NB4 (cell line): ENCODE measurements around the gene DMAP1.

Experiments used
- DNase-seq: peaks from one replicate; pipeline ENCODE4 v3.0.0; 2010; ENCODE audit warnings: low read depth
- H3K4me3 ChIP-seq: one replicate; pipeline ENCODE4 v1.5.1; 2011; ENCODE audit warnings: mild to moderate bottlenecking, low read depth, low read length, moderate library complexity
- MYC ChIP-seq: IDR thresholded peaks from 2 replicates; pipeline ENCODE4 v1.6.1; 2011; ENCODE audit warnings: low read depth, low read length
- POLR2A ChIP-seq: IDR thresholded peaks from 2 replicates; pipeline ENCODE4 v1.6.1; 2011; ENCODE audit warnings: mild to moderate bottlenecking; ENCODE audit not compliant: insufficient read length; ENCODE audit errors: extremely low read depth
- TF ChIP-seq, protein P1 (sequence below): IDR thresholded peaks from one replicate; pipeline ENCODE4 v1.5.1; 2012; ENCODE audit warnings: low read depth, low read length
- TF ChIP-seq, protein P2 (sequence below): IDR thresholded peaks from 2 replicates; pipeline ENCODE4 v1.6.1; 2011; ENCODE audit warnings: low read depth, low read length

Gene DMAP1

GRCh38 chr1:44262816-44263567 lies 49.7 kb downstream of the DMAP1 start:
- H3K4me3 ChIP-seq: no peak overlapping the region
- TF ChIP-seq, protein P1, sequence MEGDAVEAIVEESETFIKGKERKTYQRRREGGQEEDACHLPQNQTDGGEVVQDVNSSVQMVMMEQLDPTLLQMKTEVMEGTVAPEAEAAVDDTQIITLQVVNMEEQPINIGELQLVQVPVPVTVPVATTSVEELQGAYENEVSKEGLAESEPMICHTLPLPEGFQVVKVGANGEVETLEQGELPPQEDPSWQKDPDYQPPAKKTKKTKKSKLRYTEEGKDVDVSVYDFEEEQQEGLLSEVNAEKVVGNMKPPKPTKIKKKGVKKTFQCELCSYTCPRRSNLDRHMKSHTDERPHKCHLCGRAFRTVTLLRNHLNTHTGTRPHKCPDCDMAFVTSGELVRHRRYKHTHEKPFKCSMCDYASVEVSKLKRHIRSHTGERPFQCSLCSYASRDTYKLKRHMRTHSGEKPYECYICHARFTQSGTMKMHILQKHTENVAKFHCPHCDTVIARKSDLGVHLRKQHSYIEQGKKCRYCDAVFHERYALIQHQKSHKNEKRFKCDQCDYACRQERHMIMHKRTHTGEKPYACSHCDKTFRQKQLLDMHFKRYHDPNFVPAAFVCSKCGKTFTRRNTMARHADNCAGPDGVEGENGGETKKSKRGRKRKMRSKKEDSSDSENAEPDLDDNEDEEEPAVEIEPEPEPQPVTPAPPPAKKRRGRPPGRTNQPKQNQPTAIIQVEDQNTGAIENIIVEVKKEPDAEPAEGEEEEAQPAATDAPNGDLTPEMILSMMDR: no peak
- TF ChIP-seq MYC (no peak), POLR2A (no peak)
- TF ChIP-seq, protein P2, sequence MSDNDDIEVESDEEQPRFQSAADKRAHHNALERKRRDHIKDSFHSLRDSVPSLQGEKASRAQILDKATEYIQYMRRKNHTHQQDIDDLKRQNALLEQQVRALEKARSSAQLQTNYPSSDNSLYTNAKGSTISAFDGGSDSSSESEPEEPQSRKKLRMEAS: no peak
- no peak for DNase-seq

- no peak overlapping the region for H3K4me3 ChIP-seq
- TF ChIP-seq, protein P2: no peak
- no peak for TF ChIP-seq MYC
- TF ChIP-seq POLR2A: no peak
- TF ChIP-seq, protein P1: no peak
- peak; percentile 18 for DNase-seq
Measured at GRCh38 chr1:44263568-44264450, 50.5 kb downstream of the DMAP1 start.

DNA sequence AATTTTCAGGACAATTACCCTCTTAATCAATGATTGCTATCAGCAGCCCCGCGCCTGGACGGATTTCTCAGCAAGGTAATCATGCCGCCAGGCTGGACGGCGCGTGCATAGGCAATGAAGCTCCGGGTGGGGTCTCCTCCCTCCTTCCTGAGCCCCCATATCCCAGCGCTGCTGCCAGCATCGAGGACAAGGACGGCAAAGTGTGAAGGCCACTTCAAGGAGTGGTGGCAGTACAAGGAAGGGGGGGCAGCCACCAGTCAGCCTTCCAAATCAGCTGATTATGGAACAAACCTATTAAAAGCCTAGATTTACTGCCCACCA lies 51.1 kb downstream of the DMAP1 start:
- no peak for DNase-seq
- TF ChIP-seq POLR2A (no peak), MYC (no peak)
- TF ChIP-seq, protein P1: no peak
- TF ChIP-seq, protein P2: no peak
- no peak overlapping the region for H3K4me3 ChIP-seq

DNA sequence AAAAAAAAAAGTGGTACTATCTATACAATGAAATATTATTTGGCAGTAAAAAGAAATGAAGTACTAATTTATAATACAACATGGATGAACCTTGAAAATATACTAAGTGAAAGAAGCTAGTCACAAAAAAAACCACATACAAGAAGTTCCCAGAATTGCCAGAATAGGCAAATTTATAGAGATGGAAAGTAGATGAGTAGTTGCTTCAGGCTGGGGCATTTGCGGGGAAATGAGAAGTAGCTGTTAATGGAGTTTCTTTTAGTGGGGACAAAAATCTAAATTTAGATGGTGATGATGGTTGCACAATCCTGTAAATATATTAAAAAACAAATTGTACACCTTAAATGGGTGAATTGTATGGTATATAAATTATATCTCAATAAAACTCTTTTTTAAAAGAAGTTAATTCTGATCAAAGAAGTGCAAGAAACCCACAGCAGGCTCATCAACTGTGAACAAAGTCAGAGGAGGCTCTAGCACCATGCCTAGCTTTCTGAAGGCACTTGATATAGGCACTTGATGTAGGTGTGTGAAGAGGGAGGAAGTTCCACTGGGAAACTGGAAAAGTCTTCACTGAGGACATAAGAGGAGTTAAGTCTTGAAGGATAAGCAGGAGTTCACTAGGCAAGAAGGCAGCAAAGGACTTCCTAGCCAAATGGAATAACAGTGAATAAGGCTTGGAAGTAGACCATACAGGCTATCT lies 52.5 kb downstream of the DMAP1 start:
- TF ChIP-seq, protein P1: no peak
- TF ChIP-seq POLR2A (no peak), MYC (no peak)
- TF ChIP-seq, protein P2: no peak
- no peak for DNase-seq
- no peak overlapping the region for H3K4me3 ChIP-seq

DNA sequence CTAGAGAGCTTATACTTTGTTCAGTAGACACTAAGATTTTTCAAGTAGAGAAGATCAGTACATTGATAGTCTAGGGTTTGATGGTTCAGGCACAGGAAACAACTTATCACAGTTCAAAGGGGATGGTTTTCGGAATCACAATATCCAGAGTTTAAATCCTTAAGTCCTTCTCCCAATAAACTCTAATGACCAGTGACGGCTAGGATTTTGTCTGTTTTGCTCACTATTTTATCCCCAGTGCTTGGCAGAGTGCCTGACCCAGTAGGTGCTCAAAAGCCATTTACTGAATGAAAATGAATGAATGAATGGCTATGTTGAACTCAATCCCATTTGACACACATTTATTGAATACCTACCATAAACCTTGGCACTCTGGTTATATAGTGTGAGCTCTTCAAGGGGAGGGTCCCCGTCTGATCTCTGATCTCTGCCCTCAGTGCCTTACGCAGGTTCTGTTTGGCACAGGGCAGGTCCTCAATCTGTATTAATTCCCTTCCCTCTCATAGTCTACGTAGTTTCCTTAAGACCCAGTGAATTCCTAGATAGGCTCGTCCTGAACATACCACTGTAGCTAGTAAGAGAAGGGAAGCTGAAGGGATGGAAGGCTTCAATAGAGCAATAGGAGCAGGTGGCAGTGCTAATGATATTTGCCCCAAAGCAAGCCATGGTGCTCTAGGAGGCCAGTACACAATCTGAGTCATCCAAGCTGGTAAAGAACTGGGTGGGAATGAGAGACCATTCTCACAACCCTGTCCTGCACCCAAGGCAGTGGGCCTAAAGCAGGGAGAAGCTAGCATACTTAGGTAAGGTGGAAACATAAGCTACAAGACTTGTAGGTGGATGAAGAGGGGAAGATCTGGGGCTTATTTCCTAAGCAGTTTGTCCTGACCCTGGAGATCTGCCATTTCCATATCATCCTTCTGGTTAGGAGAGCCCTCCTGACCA lies 53.4 kb downstream of the DMAP1 start:
- DNase-seq: no peak
- H3K4me3 ChIP-seq: no peak overlapping the region
- TF ChIP-seq POLR2A (no peak), MYC (no peak)
- TF ChIP-seq, protein P2: no peak
- TF ChIP-seq, protein P1: no peak
